COR-L47 (cell line): Measurements from ENCODE around the gene NLRP1.

Experiments
- DNase-seq: peaks from one replicate; lab custom pipeline; 2025; lab: John Stamatoyannopoulos, UW

NLRP1 gene

GRCh38 chr17:5473906-5474305, 110.4 kb downstream of the NLRP1 start:
- no peak for DNase-seq

- DNase-seq, result no peak
These were observed 111.8 kb downstream of the NLRP1 start for GRCh38 chr17:5472511-5472910.

GRCh38 chr17:5468075-5468473, 116.2 kb downstream of the NLRP1 start:
- DNase-seq, result no peak

- DNase-seq, result no peak
These were observed 116.9 kb downstream of the NLRP1 start for GRCh38 chr17:5467416-5467815.

GRCh38 chr17:5466295-5466694, 118.0 kb downstream of the NLRP1 start:
- DNase-seq, result no peak

GRCh38 chr17:5464717-5465507, 119.4 kb downstream of the NLRP1 start:
- DNase-seq, result no peak
